Kidney capillary endothelial cell (primary cell): ENCODE results near the gene PLCB4.

ENCODE experiments used
- DNase-seq: peaks from one replicate; pipeline ENCODE4 v3.0.0-alpha.2; 2018; ENCODE audit warnings: low spot score

PLCB4 gene

DNA sequence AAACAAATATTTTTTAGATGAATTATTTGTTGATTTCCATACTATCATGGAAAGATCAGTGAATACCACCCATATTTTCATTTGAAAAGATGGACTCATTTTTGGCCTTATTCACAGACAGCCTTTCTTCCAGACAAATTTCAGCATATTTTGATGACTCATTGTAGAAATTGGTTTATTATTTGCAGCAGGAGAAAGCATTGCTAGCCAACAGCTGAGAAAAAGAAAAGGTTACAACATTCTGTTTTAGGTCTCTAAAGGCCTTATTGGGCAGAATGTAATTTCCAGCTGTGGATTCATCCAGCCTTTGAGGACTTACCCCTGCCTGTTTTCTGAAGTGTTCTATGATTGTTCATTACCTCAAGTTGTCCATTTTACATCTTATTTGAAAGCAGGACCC is 201.9 kb downstream of the PLCB4 start:
- no peak for DNase-seq

DNA sequence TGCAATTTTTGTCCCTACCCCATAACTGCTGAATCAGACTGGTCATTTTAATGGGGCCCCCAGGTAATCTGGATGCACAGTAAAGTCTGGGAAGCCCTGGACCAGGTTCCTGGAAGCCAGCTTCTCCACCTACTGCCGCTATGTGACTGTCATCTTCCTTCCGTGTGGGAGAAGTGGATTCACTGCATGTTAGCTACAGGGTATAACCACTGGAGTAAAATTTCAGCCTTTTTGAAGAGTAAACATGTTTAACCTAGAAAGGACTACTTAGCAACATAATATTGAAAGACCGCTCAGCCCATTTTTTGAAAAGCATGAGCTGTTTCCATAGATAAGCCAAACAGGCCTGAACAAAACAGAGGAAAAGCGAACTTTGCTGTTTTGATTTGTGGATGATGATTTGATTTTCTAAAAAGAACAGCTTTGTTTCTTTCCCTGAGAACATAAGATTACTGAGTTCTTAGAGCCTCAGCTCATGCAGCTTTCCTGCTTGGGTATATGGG is 208.1 kb downstream of the PLCB4 start:
- no peak for DNase-seq

DNA sequence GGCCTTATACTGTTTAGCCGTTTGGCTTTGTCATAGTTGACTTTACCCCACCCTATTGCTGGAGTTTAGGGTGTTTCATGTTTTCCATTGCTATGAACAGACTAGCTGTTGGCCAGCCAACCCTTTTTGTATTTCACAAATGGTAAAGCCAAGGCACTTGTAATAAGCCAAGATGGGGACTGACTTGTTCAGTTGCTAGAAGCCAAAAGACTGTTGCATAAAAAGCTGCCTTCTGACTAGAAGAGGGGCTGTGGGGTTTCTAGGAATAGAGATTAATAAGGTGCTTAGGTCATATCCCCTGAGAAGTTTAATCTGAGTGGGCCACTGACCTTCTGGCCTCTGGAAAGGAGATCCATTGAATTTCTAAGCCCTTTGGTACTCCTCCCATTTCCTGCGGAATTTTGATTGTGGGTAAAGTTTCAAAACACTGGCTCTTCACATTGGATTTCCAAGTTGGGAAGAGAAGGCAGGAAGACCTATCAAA is 211.1 kb downstream of the PLCB4 start:
- DNase-seq = no peak

DNA sequence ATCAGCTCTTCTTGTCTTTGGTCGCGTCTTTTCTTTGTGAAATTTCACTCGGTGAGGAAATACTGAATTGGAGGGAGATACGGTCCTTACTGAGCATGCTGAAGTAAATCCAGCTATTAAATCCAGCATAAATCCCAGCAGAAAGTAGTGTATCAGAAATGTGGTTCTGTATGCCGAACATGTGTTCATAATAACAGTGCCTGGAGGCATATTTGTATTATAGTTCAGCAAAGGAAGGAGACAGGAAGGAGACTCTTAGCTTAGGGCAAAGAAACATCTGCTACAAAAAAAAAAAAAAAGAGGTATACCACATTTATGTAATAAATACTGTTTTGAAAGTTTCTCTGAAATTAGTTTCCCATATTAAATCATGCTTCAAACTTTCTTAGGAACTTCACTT is 211.8 kb downstream of the PLCB4 start:
- no peak for DNase-seq

DNA sequence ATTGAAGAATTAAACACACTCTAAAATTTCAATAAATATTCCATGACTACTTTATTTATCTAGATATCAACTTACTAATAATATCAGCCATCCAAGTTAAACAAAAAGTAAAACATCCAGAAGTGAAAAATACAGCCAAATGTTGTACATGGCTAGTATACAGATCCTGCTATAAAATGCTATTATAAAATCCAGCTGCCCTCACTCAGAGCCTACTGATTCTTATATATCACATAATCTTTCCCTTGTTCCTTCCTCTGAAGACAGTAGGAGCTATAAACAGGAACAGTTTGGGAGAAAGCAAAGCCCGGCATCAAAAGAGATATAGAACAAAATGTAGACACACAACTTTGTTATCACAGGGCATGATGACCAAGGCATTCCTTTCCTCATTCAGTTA is 212.9 kb downstream of the PLCB4 start:
- DNase-seq = no peak

DNA sequence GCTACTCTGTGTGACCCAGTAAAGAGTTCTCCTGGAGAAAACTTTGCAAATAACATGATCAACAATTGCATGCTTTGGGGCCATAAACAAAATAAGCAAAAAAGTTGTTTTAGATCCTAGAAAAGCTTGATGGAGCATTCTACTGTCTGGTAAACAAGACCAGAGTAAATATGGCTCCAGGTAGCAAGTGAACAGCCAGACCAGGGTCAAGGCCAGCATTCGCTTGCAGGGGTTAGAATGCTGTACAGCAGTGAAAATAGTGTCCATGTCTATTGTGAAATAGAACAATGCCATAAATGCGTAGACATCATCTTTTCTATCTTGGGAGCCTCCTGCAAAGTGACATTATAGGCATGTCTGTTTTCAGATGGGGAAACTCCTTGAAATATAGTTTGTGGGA is 216.7 kb downstream of the PLCB4 start:
- no peak for DNase-seq

DNA sequence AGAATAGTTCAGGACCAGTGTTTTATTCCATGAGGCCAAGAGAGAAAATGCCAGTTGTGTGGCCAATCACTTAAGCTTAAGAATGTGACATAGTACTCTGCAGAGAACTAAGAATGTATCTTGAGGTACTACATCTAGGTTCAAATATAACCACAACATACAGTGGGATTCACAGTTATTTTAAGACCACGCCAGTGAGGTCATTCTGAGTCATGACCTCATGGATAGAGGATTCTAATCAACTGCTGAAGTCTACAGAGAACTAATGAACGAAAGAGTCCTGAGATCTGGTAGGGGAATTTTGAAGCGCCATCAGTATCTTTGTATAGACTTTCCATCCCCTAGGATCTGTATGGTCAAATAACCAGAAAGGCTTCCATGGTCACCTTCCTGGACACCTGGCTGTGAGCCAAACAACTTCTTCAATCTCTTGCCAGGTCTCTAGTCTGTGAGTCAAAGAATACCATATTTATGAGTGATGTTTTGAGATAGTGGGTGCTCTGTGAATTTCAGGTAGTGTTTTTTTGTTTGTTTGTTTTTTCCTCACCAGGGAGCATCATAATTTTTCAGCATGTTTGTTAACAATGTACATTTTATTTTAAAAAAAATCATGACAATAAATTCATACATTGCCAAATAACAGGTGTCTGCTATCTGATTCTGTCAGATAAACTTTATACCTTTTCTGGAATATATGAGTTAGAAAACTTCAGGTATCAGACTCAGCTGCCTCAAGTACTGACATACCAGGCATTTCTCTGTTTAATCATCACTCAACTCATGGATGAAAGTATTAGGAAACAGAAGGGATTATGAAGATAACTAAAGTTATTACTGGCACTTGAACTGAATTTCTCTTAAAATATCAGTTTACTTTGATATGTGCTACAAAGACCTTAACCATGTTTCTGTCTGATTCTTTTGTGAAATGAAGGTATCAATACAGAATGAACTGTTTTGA is 217.9 kb downstream of the PLCB4 start:
- no peak for DNase-seq

DNA sequence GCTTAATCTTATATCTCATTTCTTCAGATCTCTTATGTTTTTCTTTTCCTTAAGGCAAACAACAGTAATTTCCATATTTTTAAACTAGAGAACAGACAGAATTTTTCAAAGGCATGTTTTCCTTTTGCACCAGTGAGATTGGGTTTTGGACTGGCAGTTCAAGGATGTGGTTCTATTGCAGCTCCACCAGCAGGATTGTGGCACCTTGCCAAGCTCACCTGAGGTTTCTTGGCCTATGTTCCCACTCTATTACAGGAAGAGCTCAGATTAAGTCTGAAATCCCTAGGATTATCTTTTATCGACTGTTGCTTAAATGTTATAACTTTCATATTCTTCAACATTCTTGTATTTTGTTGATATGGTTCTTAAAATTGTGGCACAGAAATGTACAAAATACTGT is 218.9 kb downstream of the PLCB4 start:
- DNase-seq = no peak

DNA sequence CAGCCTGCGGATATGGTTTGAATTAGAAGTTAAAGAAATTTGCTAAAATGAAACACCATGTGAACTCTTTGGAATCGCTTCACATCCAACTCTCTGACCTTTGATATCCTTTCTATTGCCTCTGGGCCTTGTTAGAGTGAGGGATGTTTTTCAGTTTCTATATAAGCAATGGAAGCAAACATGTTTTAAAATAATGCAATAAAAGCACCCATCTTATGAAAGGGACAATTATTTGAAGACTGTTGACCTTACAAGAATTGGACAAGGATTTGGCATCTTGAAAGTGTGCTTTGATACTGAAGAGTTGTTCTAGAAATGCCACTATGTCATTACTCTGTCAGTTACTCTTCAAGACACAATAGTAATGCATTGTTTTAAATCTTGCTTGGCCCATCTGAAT is 221.4 kb downstream of the PLCB4 start:
- DNase-seq = no peak

DNA sequence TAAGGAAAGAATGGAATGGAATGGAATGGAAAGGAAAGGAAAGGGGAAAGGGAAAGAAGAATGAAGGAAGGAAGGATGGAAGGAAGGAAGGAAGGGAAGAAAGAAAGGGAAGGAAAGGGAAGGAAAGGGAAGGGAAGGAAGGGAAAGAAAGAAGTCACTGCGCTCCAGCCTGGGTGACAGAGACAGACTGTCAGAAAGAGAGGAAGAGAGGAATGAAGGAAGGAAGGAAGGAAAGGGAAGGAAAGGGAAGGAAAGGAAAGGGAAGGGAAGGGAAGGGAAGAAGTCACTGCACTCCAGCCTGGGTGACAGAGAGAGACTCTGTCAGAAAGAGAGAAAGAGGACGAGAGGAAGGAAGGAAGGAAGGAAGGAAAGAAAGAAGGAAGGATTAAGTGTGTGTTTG is 224.3 kb downstream of the PLCB4 start:
- DNase-seq = no peak

DNA sequence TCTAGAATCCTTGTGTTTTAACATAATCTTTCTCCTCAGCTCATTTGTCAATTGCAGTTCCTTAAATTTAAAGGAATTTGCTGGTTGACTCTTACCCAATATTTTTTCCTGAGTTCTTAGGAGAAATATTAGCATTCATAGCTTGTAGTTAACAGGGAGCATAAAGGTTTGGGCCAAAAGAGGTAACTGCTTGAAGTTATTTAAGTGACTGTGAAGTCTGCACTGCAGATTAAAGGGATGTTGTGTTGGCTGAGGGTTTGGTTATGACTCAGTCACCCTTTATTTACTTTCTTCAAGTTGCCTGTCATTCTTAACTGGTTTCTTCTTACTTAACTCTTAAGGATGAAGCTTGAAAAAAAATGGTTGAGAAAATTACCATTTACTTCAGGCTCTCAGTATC is 225.2 kb downstream of the PLCB4 start:
- no peak for DNase-seq

DNA sequence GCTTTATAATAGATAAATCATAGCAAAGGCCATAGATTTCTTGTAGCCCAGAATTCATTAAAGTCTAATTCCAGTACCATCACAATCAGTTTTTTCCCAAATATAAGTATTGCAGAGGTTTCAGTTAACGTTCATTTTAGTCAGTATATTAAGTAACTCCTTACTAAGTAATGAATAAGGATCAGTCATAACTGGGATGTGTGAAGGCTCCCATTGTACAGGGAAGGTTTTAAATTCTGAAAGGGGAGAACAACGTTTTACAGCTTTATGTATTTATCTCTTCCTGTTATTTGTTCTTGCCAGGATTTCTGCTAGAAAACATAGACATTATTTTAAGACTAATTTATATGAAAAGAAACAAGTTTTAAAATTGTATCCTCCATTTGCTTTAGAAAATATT is 230.0 kb downstream of the PLCB4 start:
- no peak for DNase-seq

DNA sequence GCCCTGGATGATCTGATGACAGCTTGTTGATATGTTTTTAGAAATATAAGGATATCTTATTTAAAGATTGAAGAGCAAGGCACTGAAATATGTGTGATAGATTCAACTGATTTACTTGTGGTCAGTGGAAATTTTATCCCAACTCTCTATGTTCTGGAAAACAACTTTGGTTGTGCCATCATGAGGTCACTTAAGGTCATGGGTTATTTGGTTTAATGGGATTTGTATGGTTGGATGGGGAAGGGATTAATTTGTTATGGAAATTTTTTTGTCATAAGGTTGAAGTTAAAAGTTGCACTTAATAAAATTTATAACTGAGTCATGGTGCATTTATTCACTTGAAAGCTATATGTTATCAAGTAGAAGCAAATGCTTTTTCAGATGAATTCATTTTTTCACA is 231.2 kb downstream of the PLCB4 start:
- no peak for DNase-seq

DNA sequence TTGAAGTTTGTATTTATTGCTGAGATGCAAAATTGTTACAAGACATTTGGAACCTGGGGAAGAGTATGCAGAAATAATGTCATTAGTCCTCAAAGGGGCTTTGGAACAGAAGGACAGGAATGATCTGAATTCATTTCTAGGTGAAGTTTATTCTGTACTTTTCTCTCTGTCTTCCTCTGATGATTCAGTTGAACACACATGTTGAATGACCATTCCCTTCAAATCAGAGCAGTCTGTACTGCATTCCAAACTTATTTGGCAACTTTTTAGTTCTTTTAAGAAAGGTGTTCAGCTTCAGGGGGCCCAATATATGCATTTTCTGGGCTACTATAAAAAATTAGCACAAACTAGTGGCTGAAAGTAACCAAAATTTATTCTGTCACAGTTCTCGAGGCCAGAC is 231.6 kb downstream of the PLCB4 start:
- no peak for DNase-seq

DNA sequence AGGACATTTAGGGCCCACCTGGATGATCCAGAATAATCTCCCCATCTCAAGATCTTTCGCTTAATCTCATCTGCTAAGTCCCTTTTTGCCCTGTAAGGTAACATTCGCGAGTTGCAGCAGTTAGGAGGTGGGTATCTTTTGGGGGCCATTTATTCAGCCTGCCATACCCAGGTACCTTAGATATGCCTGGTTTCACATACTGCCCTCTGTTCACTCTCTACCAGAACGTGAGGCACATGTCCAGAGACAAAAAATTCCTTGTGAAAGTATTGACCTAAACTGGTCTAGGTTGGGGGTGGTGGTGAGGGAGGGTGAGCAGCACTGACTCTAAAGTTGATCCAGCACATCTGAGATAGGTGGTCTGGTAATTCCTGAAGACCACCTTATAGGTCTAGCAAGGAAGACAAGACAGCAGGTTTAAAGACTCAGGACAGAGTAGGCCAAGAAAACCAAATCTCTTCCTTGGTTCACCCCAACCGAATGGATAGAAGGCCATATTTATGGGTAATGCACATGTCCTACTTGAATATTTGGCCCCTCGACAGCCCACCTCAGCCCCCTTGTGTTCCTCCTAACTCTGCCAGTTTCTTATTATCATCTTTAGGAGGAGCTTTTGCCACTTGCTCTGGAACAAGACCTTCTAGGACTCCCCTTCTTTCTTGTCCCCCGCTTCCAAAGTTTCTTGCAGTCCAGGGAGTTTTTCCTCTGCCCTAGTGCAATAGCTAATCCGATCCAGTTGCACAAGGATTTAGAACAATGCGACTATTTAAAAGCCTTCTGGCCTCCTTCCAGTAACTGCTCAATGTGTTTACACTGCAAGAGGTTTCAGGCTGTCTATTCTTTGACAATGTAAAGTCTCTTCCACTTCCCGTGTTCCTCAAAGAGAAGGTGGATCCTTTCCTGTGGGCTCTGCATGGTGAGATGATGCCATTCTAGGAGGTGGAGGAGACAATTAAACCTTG is 232.5 kb downstream of the PLCB4 start:
- no peak for DNase-seq

DNA sequence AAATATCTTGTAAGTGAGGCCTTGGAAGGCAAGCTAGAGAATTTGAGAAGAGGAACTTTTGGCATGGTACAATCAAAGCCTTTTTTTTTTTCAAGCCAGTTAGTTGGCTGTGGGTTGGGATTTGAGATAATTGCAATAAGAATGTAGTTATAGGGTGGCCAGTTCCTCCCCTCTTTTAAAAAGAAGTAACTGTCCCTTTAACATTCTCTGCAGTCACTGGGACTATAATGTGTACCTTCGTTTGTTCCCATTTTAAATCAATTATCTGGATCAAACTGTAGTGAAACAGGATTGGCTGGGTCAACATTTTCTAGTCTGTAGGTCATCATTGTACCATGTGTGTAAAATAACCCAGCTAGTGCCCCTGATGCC is 233.2 kb downstream of the PLCB4 start:
- no peak for DNase-seq

DNA sequence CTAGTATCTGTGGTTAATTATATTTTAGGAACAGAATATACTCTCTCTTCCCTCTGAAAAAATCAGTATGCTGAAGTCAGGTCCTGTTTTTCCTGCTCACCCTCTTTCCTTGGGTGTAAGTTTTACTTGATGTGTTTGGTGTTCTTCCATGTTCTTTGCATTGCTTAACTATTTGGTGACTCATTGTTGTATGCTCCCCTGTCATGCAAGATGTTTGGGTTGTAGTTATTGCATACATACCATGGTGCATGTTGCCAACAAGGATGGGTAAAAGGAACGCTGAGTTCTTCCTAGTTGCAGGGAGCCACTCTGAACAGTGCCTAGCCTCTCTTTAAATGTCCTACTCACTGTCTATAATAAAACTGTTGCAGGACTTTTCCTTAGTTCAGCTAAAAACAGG is 237.6 kb downstream of the PLCB4 start:
- no peak for DNase-seq

DNA sequence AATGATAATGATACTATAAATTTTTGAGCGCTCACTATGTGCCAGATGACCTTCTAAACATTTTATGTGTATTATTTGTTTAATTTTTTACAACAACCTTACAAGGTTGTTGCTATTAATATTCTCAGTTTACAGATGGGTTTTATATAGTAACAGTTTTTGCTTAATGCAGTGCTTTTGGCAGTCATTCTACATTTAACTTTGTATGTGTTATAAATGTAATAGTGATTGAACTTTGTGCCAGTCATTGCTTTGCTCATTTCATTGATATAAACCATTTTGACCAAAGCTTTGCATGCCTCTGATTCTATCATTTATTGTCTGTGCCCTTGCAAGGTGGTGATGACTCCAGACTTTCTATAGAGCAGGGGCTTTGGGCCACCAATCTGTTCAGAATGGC is 239.2 kb downstream of the PLCB4 start:
- DNase-seq = no peak

DNA sequence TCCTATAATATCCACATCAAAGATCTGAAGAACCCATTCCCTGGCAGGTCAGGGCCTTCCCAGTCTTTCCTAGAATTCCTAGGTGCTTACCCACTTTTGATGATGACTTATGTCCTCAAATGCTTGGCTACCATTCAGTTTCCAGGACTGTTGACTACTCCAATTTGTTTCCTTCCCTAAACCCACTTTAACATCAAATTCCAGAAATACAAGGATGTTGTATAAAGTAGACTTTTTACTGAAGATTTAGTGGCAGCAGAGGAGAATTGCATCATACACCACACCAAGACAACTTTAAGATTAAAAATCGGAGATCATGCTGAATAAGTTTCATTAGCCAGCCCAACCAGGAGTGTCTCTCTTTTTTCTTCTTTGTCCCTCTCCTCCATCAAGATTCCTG is 242.2 kb downstream of the PLCB4 start:
- DNase-seq = no peak

DNA sequence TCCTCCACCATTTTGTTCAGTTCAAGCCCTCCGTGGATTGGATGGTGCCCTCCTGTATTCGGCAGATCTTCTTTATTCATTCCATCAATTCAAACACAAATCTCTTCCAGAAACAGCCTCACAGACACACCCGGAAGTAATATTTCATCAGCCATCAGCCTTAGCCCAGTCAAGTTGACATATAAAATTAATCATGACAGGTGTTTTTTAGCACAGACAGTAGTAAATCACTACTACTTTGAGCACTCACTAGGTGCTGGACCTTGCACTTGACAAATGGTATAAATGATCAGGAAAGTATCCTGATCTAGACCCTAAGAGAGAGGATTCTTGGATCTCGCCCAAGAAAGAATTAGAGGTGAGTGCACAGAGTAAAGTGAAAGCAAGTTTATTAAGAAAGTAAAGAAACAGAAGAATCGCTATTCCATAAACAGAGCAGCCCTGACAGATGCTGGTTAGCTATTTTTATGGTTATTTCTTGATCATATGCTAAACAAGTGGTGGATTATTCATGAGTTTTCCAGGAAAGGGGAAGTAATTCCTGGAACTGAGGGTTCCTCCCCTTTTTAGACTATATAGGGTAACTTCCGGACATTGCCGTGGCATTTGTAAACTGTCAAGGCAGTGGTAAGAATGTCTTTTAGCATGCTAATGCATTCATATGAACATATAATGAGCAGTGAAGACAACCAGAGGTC is 250.9 kb downstream of the PLCB4 start:
- no peak for DNase-seq

DNA sequence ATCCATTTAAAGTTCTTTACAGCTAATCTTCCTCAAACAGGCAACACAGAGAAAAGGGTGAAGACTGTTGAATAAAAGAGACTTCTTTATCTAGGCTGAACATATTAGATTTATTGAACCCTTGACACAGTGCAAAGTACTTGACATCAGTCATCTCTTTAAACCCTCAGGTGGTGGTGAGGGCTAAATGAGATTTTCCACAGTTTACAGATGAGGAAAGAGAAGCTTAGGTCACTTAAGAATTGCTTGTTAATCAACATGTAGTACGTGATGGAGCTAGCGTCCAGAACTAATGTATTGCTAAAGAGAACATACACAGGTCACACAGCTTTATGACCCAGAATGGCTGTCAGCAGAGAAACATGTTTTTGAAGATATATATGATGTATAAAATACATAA is 252.1 kb downstream of the PLCB4 start:
- DNase-seq = no peak

DNA sequence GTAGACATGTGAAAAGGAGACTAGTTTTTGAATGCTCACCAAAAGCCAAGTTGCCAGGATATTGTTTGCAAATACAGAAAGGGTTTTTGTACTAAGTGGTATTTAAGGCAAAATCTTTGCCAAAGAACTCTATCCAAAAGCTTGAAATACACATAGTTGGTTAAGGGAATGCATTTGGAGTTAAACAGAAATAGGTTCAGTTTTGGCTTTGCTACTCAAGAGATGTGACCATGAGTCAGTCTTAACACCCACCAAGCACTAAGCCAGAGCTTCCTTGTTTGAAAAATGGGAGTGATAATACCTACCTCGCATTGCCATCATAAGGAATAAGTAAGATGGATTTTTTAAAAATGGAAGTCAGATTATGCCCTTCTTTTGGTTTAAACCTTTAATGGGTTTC is 253.8 kb downstream of the PLCB4 start:
- DNase-seq = no peak
